Astrocyte (in vitro differentiated cells and primary cell): ENCODE data around the gene PRR9. TPM values are rescaled to one million over a fixed set of nuclear protein-coding genes. Genes with fewer than 3 reads are reported as not detected.

Experiments used
- DNase-seq: peaks from one replicate; pipeline ENCODE4 v3.0.0-alpha.2; 2010; ENCODE audit warnings: low read depth
- FAIRE-seq: peaks from 2 replicates; lab custom pipeline; 2011; peaks lifted over from hg19 to GRCh38; lab: Jason Lieb, UNC
- H2AFZ ChIP-seq: 2 replicates; pipeline ENCODE4 v1.6.0; 2012; ENCODE audit warnings: low read depth, low read length, inconsistent platforms
- H3K27ac ChIP-seq: 2 replicates; pipeline ENCODE4 v1.5.1; 2011; ENCODE audit warnings: low read depth, low read length, inconsistent platforms
- H3K27me3 ChIP-seq: 2 replicates; pipeline ENCODE4 v1.6.0; 2011; ENCODE audit warnings: low read length, inconsistent platforms; ENCODE audit not compliant: insufficient read depth
- H3K36me3 ChIP-seq: 2 replicates; pipeline ENCODE4 v1.5.1; 2011; ENCODE audit warnings: low read length, inconsistent platforms; ENCODE audit not compliant: insufficient read depth
- H3K4me1 ChIP-seq: 2 replicates; pipeline ENCODE4 v1.5.1; 2011; ENCODE audit warnings: low read length, inconsistent platforms; ENCODE audit not compliant: insufficient read depth
- H3K4me2 ChIP-seq: 2 replicates; pipeline ENCODE4 v1.6.0; 2012; ENCODE audit warnings: low read length, inconsistent platforms
- H3K4me3 ChIP-seq: 2 replicates; pipeline ENCODE4 v1.5.1; 2011; ENCODE audit warnings: low read depth, mild to moderate bottlenecking, low read length, inconsistent platforms; ENCODE audit not compliant: insufficient read depth
- H3K79me2 ChIP-seq: 2 replicates; pipeline ENCODE4 v1.6.0; 2012; ENCODE audit warnings: mild to moderate bottlenecking, low read length, inconsistent platforms; ENCODE audit not compliant: insufficient read depth
- H3K9ac ChIP-seq: 2 replicates; pipeline ENCODE4 v1.6.0; 2012; ENCODE audit warnings: mild to moderate bottlenecking, low read length, inconsistent platforms
- H3K9me3 ChIP-seq: 2 replicates; pipeline ENCODE4 v1.5.1; 2012; ENCODE audit warnings: low read depth, mild to moderate bottlenecking, low read length, inconsistent platforms; ENCODE audit not compliant: insufficient read depth
- H4K20me1 ChIP-seq: 2 replicates; pipeline ENCODE4 v1.6.0; 2012; ENCODE audit warnings: low read length, inconsistent platforms; ENCODE audit not compliant: insufficient read depth
- H3K27ac Mint-ChIP-seq: one replicate; pipeline ENCODE4 v1.8.0; 2021; ENCODE audit warnings: mild to moderate bottlenecking, mixed read lengths; ENCODE audit not compliant: unreplicated experiment
- H3K27me3 Mint-ChIP-seq: one replicate; pipeline ENCODE4 v1.8.0; 2021; ENCODE audit warnings: low read depth, mixed read lengths; ENCODE audit not compliant: unreplicated experiment
- H3K36me3 Mint-ChIP-seq: one replicate; pipeline ENCODE4 v1.8.0; 2021; ENCODE audit warnings: low read depth, mixed read lengths; ENCODE audit not compliant: unreplicated experiment
- H3K4me1 Mint-ChIP-seq: one replicate; pipeline ENCODE4 v1.8.0; 2021; ENCODE audit warnings: low read depth, mixed read lengths; ENCODE audit not compliant: unreplicated experiment
- H3K4me3 Mint-ChIP-seq: one replicate; pipeline ENCODE4 v1.8.0; 2021; ENCODE audit warnings: mild to moderate bottlenecking, moderate library complexity, mixed read lengths; ENCODE audit not compliant: unreplicated experiment
- H3K9me3 Mint-ChIP-seq: one replicate; pipeline ENCODE4 v1.8.0; 2021; ENCODE audit warnings: mild to moderate bottlenecking, mixed read lengths; ENCODE audit not compliant: unreplicated experiment
- EZH2 ChIP-seq: IDR thresholded peaks from 2 replicates; pipeline ENCODE4 v1.6.1; 2012; ENCODE audit warnings: mild to moderate bottlenecking, low read length, inconsistent platforms; ENCODE audit not compliant: insufficient read depth
- total RNA-seq: library from RNA; stranded (reverse); gene quantifications from 2 replicates; pipeline ENCODE4 v1.2.1, GENCODE V29; 2021
- TF ChIP-seq, protein P1 (sequence below): IDR thresholded peaks from 2 replicates; pipeline ENCODE4 v1.5.1; 2011; ENCODE audit warnings: low read depth, mild to moderate bottlenecking, inconsistent platforms, low read length, moderate library complexity; ENCODE audit not compliant: insufficient read depth

PRR9 gene
- total RNA-seq, 1 donor from 2014 or later: 0.52 TPM

- H3K4me2 ChIP-seq: no peak overlapping the region
- H3K4me1 Mint-ChIP-seq: no peaks in the 10 kb centered on the region
- H2AFZ ChIP-seq: no peak overlapping the region
- no peak overlapping the region for H3K27ac Mint-ChIP-seq
- no peaks in the 10 kb centered on the region for H3K9me3 ChIP-seq
- no peaks in the 10 kb centered on the region for H3K36me3 Mint-ChIP-seq
- H3K4me1 ChIP-seq: no peaks in the 10 kb centered on the region
- no peaks in the 10 kb centered on the region for H3K79me2 ChIP-seq
- no peak overlapping the region for H3K4me3 ChIP-seq
- no peak overlapping the region for H3K9ac ChIP-seq
- no peaks in the 10 kb centered on the region for H3K27me3 ChIP-seq
- H3K4me3 Mint-ChIP-seq: no peak overlapping the region
- peaks cover 7% of the 10 kb centered on the region for H3K27me3 Mint-ChIP-seq
- no peak overlapping the region for H3K27ac ChIP-seq
- H3K36me3 ChIP-seq: no peaks in the 10 kb centered on the region
- no peaks in the 10 kb centered on the region for H4K20me1 ChIP-seq
- TF ChIP-seq, protein P1, sequence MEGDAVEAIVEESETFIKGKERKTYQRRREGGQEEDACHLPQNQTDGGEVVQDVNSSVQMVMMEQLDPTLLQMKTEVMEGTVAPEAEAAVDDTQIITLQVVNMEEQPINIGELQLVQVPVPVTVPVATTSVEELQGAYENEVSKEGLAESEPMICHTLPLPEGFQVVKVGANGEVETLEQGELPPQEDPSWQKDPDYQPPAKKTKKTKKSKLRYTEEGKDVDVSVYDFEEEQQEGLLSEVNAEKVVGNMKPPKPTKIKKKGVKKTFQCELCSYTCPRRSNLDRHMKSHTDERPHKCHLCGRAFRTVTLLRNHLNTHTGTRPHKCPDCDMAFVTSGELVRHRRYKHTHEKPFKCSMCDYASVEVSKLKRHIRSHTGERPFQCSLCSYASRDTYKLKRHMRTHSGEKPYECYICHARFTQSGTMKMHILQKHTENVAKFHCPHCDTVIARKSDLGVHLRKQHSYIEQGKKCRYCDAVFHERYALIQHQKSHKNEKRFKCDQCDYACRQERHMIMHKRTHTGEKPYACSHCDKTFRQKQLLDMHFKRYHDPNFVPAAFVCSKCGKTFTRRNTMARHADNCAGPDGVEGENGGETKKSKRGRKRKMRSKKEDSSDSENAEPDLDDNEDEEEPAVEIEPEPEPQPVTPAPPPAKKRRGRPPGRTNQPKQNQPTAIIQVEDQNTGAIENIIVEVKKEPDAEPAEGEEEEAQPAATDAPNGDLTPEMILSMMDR: no peak
- TF ChIP-seq EZH2: no peak
- H3K9me3 Mint-ChIP-seq: no peaks in the 10 kb centered on the region
- DNase-seq (no peak), FAIRE-seq (no peak)
These were observed 29.4 kb downstream of the PRR9 start for GRCh38 chr1:153246825-153247224.

DNA sequence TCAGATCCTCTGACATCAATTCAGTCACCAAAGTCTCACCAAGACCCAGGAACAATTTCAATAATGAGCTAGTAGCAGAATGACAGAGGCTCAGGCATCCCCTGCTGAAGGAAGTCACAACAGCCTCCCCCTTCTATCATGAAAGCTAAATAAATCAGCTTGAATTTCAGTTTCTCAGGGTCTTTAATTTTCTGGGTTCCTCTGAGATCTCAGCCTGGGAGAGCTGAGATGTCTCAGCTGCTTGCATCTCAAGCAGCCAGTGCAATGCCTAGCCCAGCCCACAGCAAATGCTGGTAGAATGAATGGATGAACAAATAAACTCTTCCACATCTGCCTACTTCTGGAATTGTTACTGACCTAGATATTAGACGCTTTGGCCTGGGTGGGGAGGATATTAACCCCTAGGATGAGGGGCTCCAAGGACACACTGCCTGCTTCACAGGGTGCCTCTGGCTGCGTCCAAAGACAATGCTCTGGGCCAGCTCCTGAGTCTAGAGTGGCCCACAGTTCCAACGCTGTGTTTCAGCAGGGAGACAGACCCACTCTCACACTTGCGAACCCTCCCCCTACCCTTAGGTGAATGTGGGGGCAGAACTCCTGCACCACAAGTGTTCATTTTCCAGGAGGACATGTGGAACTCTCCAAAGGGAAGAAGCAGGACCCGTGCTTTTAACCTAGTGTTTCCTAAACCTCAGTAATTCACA is 30.9 kb downstream of the PRR9 start:
- Mint-ChIP-seq H3K27me3 (peaks cover 10% of the 10 kb centered on the region), H3K27ac (no peak overlapping the region), H3K4me1 (no peaks in the 10 kb centered on the region), H3K9me3 (no peaks in the 10 kb centered on the region), H3K36me3 (no peaks in the 10 kb centered on the region), H3K4me3 (no peak overlapping the region)
- Histone ChIP-seq H3K27ac (no peak overlapping the region), H2AFZ (no peak overlapping the region), H3K9me3 (no peaks in the 10 kb centered on the region), H3K36me3 (no peaks in the 10 kb centered on the region), H3K4me3 (no peak overlapping the region), H3K4me1 (no peaks in the 10 kb centered on the region), H3K4me2 (no peak overlapping the region), H3K79me2 (no peaks in the 10 kb centered on the region), H3K9ac (no peak overlapping the region), H4K20me1 (no peaks in the 10 kb centered on the region), H3K27me3 (no peaks in the 10 kb centered on the region)
- DNase-seq (no peak), FAIRE-seq (no peak)
- TF ChIP-seq EZH2: no peak
- TF ChIP-seq, protein P1: no peak

GRCh38 chr1:153250166-153250565 is 32.8 kb downstream of the PRR9 start:
- H3K4me2 ChIP-seq: no peak overlapping the region
- H3K36me3 Mint-ChIP-seq: no peaks in the 10 kb centered on the region
- H3K27me3 Mint-ChIP-seq: peaks cover 23% of the 10 kb centered on the region

More at GRCh38 chr1:153250166-153250565, 32.8 kb downstream of the PRR9 start:
- H4K20me1 ChIP-seq: no peaks in the 10 kb centered on the region
- H3K27ac Mint-ChIP-seq: no peak overlapping the region
- H3K4me1 Mint-ChIP-seq: no peaks in the 10 kb centered on the region
- no peak overlapping the region for H2AFZ ChIP-seq
- TF ChIP-seq, protein P1: no peak
- TF ChIP-seq EZH2: no peak
- no peaks in the 10 kb centered on the region for H3K36me3 ChIP-seq
- H3K9me3 Mint-ChIP-seq: no peaks in the 10 kb centered on the region
- DNase-seq (no peak), FAIRE-seq (no peak)
- no peaks in the 10 kb centered on the region for H3K9me3 ChIP-seq
- H3K4me3 Mint-ChIP-seq: no peak overlapping the region
- no peak overlapping the region for H3K27ac ChIP-seq
- H3K4me1 ChIP-seq: no peaks in the 10 kb centered on the region
- no peaks in the 10 kb centered on the region for H3K27me3 ChIP-seq
- no peaks in the 10 kb centered on the region for H3K79me2 ChIP-seq
- H3K9ac ChIP-seq: no peak overlapping the region
- no peak overlapping the region for H3K4me3 ChIP-seq
